DND-41 (cell line): ENCODE data around the gene WWC1.

ENCODE experiments used
- EZH2 ChIP-seq: IDR thresholded peaks from 3 replicates; pipeline ENCODE4 v1.6.1; 2012; ENCODE audit warnings: borderline replicate concordance, low read depth, mild to moderate bottlenecking, moderate library complexity, low read length, inconsistent platforms; ENCODE audit not compliant: severe bottlenecking
- TF ChIP-seq, protein P1 (sequence below): IDR thresholded peaks from 2 replicates; pipeline ENCODE4 v1.5.1; 2012; ENCODE audit warnings: borderline replicate concordance, low read length, moderate library complexity, mild to moderate bottlenecking; ENCODE audit not compliant: poor library complexity, severe bottlenecking; ENCODE audit errors: extremely low read depth

DNA sequence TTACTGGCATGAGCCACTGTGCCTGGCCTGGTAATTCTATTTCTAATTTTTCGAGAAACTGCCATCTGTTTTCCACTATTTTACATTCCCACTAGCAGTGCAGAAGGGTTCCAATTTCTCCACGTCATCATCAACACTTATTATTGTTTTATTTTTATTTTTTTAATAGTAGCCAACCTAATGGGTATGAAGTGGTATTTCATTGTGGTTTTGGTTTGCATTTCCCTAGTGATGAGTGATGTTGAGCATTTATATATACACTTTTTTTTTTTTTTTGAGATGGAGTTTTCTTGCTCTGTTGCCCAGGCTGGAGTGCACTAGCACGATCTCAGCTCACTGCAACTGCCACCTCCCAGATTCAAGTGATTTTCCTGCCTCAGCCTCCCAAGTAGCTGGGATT lies 28.3 kb downstream of the WWC1 start:
- TF ChIP-seq, protein P1, sequence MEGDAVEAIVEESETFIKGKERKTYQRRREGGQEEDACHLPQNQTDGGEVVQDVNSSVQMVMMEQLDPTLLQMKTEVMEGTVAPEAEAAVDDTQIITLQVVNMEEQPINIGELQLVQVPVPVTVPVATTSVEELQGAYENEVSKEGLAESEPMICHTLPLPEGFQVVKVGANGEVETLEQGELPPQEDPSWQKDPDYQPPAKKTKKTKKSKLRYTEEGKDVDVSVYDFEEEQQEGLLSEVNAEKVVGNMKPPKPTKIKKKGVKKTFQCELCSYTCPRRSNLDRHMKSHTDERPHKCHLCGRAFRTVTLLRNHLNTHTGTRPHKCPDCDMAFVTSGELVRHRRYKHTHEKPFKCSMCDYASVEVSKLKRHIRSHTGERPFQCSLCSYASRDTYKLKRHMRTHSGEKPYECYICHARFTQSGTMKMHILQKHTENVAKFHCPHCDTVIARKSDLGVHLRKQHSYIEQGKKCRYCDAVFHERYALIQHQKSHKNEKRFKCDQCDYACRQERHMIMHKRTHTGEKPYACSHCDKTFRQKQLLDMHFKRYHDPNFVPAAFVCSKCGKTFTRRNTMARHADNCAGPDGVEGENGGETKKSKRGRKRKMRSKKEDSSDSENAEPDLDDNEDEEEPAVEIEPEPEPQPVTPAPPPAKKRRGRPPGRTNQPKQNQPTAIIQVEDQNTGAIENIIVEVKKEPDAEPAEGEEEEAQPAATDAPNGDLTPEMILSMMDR = no peak
- no peak for TF ChIP-seq EZH2
